Calu3 (cell line): ENCODE measurements around the gene MAPKAPK3. TPM values are rescaled to one million over a fixed set of nuclear protein-coding genes. Genes with fewer than 3 reads are reported as not detected.
A peak's percentile ranks its signal among the peaks of the same experiment; 100 is the strongest.

Experiments
- BruUV-seq: library from RNA; stranded (reverse); fragments of 400-500 nt; replicated peaks from 2 replicates; lab custom pipeline; 2021; lab: Mats Ljungman, UMichigan
- CTCF ChIA-PET: fragments of 300-600 bp; sonication (Branson Sonifier 250); formaldehyde crosslinking; loops from one replicate; lab custom pipeline; 2022; ENCODE audit warnings: antibody characterized with exemption; lab: Charles Lee
- DNase-seq: peaks from one replicate; pipeline ENCODE4 v3.0.0; 2022
- H3K27ac Mint-ChIP-seq: one replicate; pipeline ENCODE4 v1.8.0; 2022; ENCODE audit warnings: mixed read lengths; ENCODE audit not compliant: unreplicated experiment
- H3K27me3 Mint-ChIP-seq: one replicate; pipeline ENCODE4 v1.8.0; 2022; ENCODE audit warnings: mixed read lengths; ENCODE audit not compliant: unreplicated experiment
- H3K36me3 Mint-ChIP-seq: one replicate; pipeline ENCODE4 v1.8.0; 2022; ENCODE audit warnings: mild to moderate bottlenecking, moderate library complexity, mixed read lengths; ENCODE audit not compliant: insufficient read depth, unreplicated experiment
- H3K4me1 Mint-ChIP-seq: one replicate; pipeline ENCODE4 v1.8.0; 2022; ENCODE audit warnings: mild to moderate bottlenecking, low read depth, mixed read lengths; ENCODE audit not compliant: unreplicated experiment
- H3K4me3 Mint-ChIP-seq: one replicate; pipeline ENCODE4 v1.8.0; 2022; ENCODE audit warnings: mild to moderate bottlenecking, low read depth, moderate library complexity, mixed read lengths; ENCODE audit not compliant: unreplicated experiment
- H3K9me3 Mint-ChIP-seq: one replicate; pipeline ENCODE4 v1.8.0; 2022; ENCODE audit warnings: low read depth, mixed read lengths; ENCODE audit not compliant: unreplicated experiment
- CTCF ChIP-seq: fragments of 200-600 bp; IDR thresholded peaks from one replicate; pipeline ENCODE4 v1.8.0; 2022; ENCODE audit warnings: antibody characterized with exemption; ENCODE audit not compliant: unreplicated experiment
- intact Hi-C: fragments of 100-400 bp; cut with micrococcal nuclease; formaldehyde crosslinking; loops from one replicate; pipeline ENCODE4 v1.10.0; 2022; ENCODE audit not compliant: unreplicated experiment
- total RNA-seq: library from RNA; stranded (reverse); gene quantifications from 2 replicates; pipeline ENCODE4 v1.2.3, GENCODE V29; 2022

MAPKAPK3 gene
- total RNA-seq, 1 experiment from 2014 or later = 40.6 TPM

- Mint-ChIP-seq H3K27me3 (peaks cover 85% of the 10 kb centered on the region), H3K9me3 (no peaks in the 10 kb centered on the region), H3K36me3 (peaks cover 4% of the 10 kb centered on the region), H3K4me3 (no peak overlapping the region), H3K27ac (no peak overlapping the region), H3K4me1 (peaks cover 7% of the 10 kb centered on the region)
- intact Hi-C loops = loop anchor here (10.0 kb wide), 1 partner anchor 213 kb away; no protein-coding TSS in a partner anchor
- DNase-seq = no peak
- CTCF ChIA-PET = interaction anchor here (1.0 kb wide), 1 partner anchor 9 kb away, joined by 3 read pairs; no protein-coding TSS in a partner anchor
- BruUV-seq = no TSS peak
- TF ChIP-seq CTCF = no peak
Measured at GRCh38 chr3:50671331-50671730, 54.4 kb downstream of the MAPKAPK3 start.

GRCh38 chr3:50672656-50673055 lies 55.7 kb downstream of the MAPKAPK3 start:
- Mint-ChIP-seq H3K27ac (no peak overlapping the region), H3K4me3 (no peak overlapping the region), H3K4me1 (peaks cover 7% of the 10 kb centered on the region), H3K36me3 (no peaks in the 10 kb centered on the region), H3K27me3 (peaks cover 85% of the 10 kb centered on the region), H3K9me3 (no peaks in the 10 kb centered on the region)
- no peak for TF ChIP-seq CTCF
- BruUV-seq = no TSS peak
- intact Hi-C loops = loop anchor here (10.0 kb wide), 1 partner anchor 212 kb away; no protein-coding TSS in a partner anchor
- CTCF ChIA-PET = no interaction called here
- DNase-seq = no peak

GRCh38 chr3:50673931-50674330 lies 57.0 kb downstream of the MAPKAPK3 start:
- H3K4me3 Mint-ChIP-seq = peak overlapping the region; percentile 51
- no peaks in the 10 kb centered on the region for H3K36me3 Mint-ChIP-seq
- DNase-seq = no peak
- H3K27ac Mint-ChIP-seq = no peak overlapping the region
- peaks cover 84% of the 10 kb centered on the region for H3K27me3 Mint-ChIP-seq
- H3K9me3 Mint-ChIP-seq = no peaks in the 10 kb centered on the region
- intact Hi-C loops = loop anchor here (10.0 kb wide), 1 partner anchor 211 kb away; no protein-coding TSS in a partner anchor
- TF ChIP-seq CTCF = no peak
- no TSS peak for BruUV-seq
- H3K4me1 Mint-ChIP-seq = peaks cover 7% of the 10 kb centered on the region
- CTCF ChIA-PET = no interaction called here

GRCh38 chr3:50674349-50675178 lies 57.6 kb downstream of the MAPKAPK3 start, which contains the start of gene DOCK3:
DOCK3 (plus strand) TSS chr3:50674927; CDS start chr3:50675264, 337 bp downstream.
- DNase-seq = peak; percentile 57
- H3K9me3 Mint-ChIP-seq = no peaks in the 10 kb centered on the region
- intact Hi-C loops = loop anchor here (10.0 kb wide), 1 partner anchor 210 kb away; no protein-coding TSS in a partner anchor
- no peak for TF ChIP-seq CTCF
- peaks cover 78% of the 10 kb centered on the region for H3K27me3 Mint-ChIP-seq
- peaks cover 7% of the 10 kb centered on the region for H3K4me1 Mint-ChIP-seq
- H3K27ac Mint-ChIP-seq = no peak within 1 kb of the TSS
- H3K4me3 Mint-ChIP-seq = peak within 1 kb of the TSS; percentile 51
- H3K36me3 Mint-ChIP-seq = no peaks in the 10 kb centered on the region
- no TSS peak for BruUV-seq
- CTCF ChIA-PET = interaction anchor here (0.6 kb wide), 1 partner anchor 686 kb away, joined by 4 read pairs; no protein-coding TSS in a partner anchor
